Heart right ventricle (tissue), 16 donors: ENCODE data around the gene S100P. TPM values are rescaled to one million over a fixed set of nuclear protein-coding genes. Genes with fewer than 3 reads are reported as not detected.

Experiments used
- ATAC-seq, 8 donors: fragments of 200-7000 bp; cut with Tn5 transposase; one replicate each; pipeline ENCODE4 v1.9.1; 2020; ENCODE audit warnings: mild to moderate bottlenecking in 8 of 8, moderate library complexity in 8 of 8, moderate number of reproducible peaks in 1 of 8
- DNase-seq, 2 donors: peaks; one replicate each; pipeline ENCODE4 v3.0.0-alpha.2; 2020
- H3K27ac ChIP-seq, 10 donors: fragments of 200-600 bp; sonication (generic) in 2 of 10; one replicate each; pipeline versions ENCODE4 v1.5.0 to v1.8.0; 2020 to 2022; ENCODE audit warnings: mild to moderate bottlenecking in 3 of 10
- H3K27me3 ChIP-seq, 7 donors: fragments of 200-600 bp; one replicate each; pipeline ENCODE4 v1.8.0; 2021 to 2022; ENCODE audit warnings: mild to moderate bottlenecking in 2 of 7
- H3K36me3 ChIP-seq, 9 donors: fragments of 200-600 bp; sonication (generic) in 1 of 9; one replicate each; pipeline versions ENCODE4 v1.5.0 to v1.8.0; 2020 to 2022; ENCODE audit warnings: mild to moderate bottlenecking in 2 of 9
- H3K4me1 ChIP-seq, 9 donors: fragments of 200-600 bp; sonication (generic) in 1 of 9; one replicate each; pipeline versions ENCODE4 v1.5.0 to v1.8.0; 2020 to 2022; ENCODE audit warnings: mild to moderate bottlenecking in 4 of 9
- H3K4me3 ChIP-seq, 10 donors: fragments of 200-600 bp; sonication (generic) in 2 of 10; one replicate each; pipeline versions ENCODE4 v1.5.0 to v1.8.0; 2020 to 2022; ENCODE audit warnings: mild to moderate bottlenecking in 7 of 10, moderate library complexity in 2 of 10
- H3K9me3 ChIP-seq, 11 donors: fragments of 200-600 bp in 10 of 11; sonication (generic) in 2 of 11; one replicate each; pipeline versions ENCODE4 v1.5.0 to v1.8.0; 2013 to 2022; ENCODE audit warnings: mild to moderate bottlenecking in 2 of 11, control low read depth in 1 of 11, moderate library complexity in 1 of 11
- WGBS, 2 donors: extraction: QIAGEN DNeasy Blood & Tissue Kit; methylation state at CpG; one replicate each; pipeline ENCODE4 v1.1.7; 2013; ENCODE audit warnings: inconsistent platforms in 1 of 2; 5-methylcytosine and 5-hydroxymethylcytosine counted together
- intact Hi-C, 10 donors: fragments of 100-400 bp; cut with DNase I; formaldehyde crosslinking; loops; one replicate each; pipeline versions ENCODE4 v1.11.1 to v1.14.2; 2022
- polyA plus RNA-seq, 2 donors: library from polyadenylated mRNA; stranded (reverse); fragments of 200-250 nt; gene quantifications; one replicate each; pipeline ENCODE4 v1.2.3, GENCODE V29; 2013
- total RNA-seq, 10 donors: library from RNA; stranded (reverse); fragmentation: NEBNext Ultra II Directional in 3 of 10; extraction: Animal tissue kit (Norgen Biotek cat#: 25700) in 3 of 10; gene quantifications; one replicate each; pipeline versions ENCODE4 v1.2.1 to v1.2.4, GENCODE V29; 2021 to 2023
- TF ChIP-seq, protein P1 (sequence below), 9 donors: fragments of 200-600 bp; sonication (generic) in 2 of 9; IDR thresholded peaks; one replicate each; pipeline versions ENCODE4 v1.5.0 to v1.8.0; 2021 to 2022; ENCODE audit warnings: antibody characterized with exemption in 9 of 9, mild to moderate bottlenecking in 5 of 9, moderate library complexity in 1 of 9
- donor health status: Arrhythmogenic right ventricular cardiomyopathy.
- donor health status: ischemic (EF 13 %, LVEDD 7.1; RV severe dilation, severe dysfunction).
- donor health status: healthy with polysubstance abuse.
- donor health status: DM: no; HTN: yes; CAD: no.
- donor health status: DM: no; HTN: no; CAD: no.
- donor health status: ischemic (EF 25% LVEDD 6.9; RV normal size, moderate dysfunction).
- donor health status: ischemic (EF 25% LVEDD 5.7; RV mildly dilated, moderate dysfunction).
- donor health status: healthy.
- donor health status: DM: yes; HTN: yes; CAD: no.
- donor health status: Ischemic cardiomyopathy.
- donor health status: ischemic (EF 35%, LVEDD 5.7; RV mildly dilated, moderate dysfunction).
- donor health status: nonischemic (EF 11% LVEDD 7.7; RV severe dilation, severe dysfunction).
- donor health status: DM: yes; HTN: yes; CAD: no.
- donor health status: PGD.
- donor health status: ischemic (EF 29% LVEDD 5.4; RV normal size, mild dysfunction).
- donor health status: nonischemic (EF 23%, LVEDD 6.1; RV moderate dilation, normal function).

Gene S100P
- total and polyA plus RNA-seq, 12 donors: 0.22 to 8.2 (median 1.4) TPM; not detected in 4

DNA sequence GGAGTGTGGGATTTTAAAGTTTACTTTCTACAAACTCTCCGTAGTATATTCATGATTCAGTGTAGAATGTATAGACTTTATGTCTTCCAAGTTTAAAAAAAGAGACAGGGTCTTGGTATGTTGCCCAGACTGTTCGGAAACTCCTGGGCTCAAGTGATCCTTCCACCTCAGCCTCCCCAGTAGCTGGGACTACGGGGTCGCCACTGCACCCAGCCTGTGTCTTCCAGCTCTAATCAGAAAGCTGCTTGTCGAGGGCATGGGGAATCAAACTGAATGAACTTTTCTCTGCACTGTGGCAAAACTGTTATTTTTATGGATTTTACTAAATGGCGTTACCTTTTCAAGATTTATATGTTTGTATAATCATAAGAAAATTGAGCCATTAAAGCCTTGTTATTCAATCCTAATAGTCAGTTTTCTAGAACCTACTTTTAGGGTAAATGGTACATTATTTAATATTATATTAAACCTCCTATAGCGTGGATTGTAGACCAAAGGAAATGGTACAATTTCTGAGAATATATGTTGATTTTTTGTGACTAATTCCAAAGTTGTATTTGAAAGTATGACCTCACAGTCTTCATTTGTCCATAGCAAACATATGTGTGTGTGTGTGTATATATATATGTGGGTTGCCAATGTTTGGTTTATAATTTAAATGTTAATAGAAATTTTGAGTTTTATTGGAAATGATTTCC, 23.4 kb downstream of the S100P start:
- ATAC-seq (no peak), DNase-seq (no peak)
- TF ChIP-seq, protein P1, sequence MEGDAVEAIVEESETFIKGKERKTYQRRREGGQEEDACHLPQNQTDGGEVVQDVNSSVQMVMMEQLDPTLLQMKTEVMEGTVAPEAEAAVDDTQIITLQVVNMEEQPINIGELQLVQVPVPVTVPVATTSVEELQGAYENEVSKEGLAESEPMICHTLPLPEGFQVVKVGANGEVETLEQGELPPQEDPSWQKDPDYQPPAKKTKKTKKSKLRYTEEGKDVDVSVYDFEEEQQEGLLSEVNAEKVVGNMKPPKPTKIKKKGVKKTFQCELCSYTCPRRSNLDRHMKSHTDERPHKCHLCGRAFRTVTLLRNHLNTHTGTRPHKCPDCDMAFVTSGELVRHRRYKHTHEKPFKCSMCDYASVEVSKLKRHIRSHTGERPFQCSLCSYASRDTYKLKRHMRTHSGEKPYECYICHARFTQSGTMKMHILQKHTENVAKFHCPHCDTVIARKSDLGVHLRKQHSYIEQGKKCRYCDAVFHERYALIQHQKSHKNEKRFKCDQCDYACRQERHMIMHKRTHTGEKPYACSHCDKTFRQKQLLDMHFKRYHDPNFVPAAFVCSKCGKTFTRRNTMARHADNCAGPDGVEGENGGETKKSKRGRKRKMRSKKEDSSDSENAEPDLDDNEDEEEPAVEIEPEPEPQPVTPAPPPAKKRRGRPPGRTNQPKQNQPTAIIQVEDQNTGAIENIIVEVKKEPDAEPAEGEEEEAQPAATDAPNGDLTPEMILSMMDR (IDR thresholded peaks at IDR 0.05): no peak
- H3K27ac ChIP-seq: peak overlapping the region in 9 of 10 donors; percentile 87 to 98 (median 95)
- intact Hi-C loops: loop anchor here in 7 of 10 donors (2.0 to 10.0 kb wide), 8 partner anchors 64 to 355 kb away; partner anchors contain the start of genes KIAA0232 (in 4 of the 7), TADA2B (in 2 of the 7) and MRFAP1 (in 1 of the 7)
- peak overlapping the region; percentile 55 to 88 (median 76) for H3K4me3 ChIP-seq
- no peaks in the 10 kb centered on the region for H3K27me3 ChIP-seq
- peaks cover 0 to 40% (median 30%) of the 10 kb centered on the region in 9 donors for H3K4me1 ChIP-seq
- peaks cover 0 to 4% (median 0%) of the 10 kb centered on the region in 9 donors for H3K36me3 ChIP-seq
- no peaks in the 10 kb centered on the region for H3K9me3 ChIP-seq
- 29 to 30% methylated on average over 7 of the region's 7 CpGs for WGBS, 2 donors

- Histone ChIP-seq H3K27ac (peak overlapping the region in 1 of 10 donors; percentile 26), H3K36me3 (peaks cover 0 to 4% (median 0%) of the 10 kb centered on the region in 9 donors), H3K4me1 (peaks cover 0 to 40% (median 30%) of the 10 kb centered on the region in 9 donors), H3K4me3 (no peak overlapping the region), H3K9me3 (no peaks in the 10 kb centered on the region), H3K27me3 (no peaks in the 10 kb centered on the region)
- no peak for DNase-seq
- intact Hi-C loops: loop anchor here in 7 of 10 donors (1.0 to 10.0 kb wide), 7 partner anchors 63 to 353 kb away; partner anchors contain the start of genes KIAA0232 (in 4 of the 7) and TADA2B (in 2 of the 7)
- 75 to 77% methylated on average over 7 of the region's 7 CpGs for WGBS, 2 donors
- TF ChIP-seq, protein P1 (IDR thresholded peaks at IDR 0.05): no peak
- no peak for ATAC-seq
Measured at GRCh38 chr4:6718932-6719610, 25.4 kb downstream of the S100P start.

- no peak for ATAC-seq
- intact Hi-C loops: loop anchor here (1.0 to 10.0 kb wide), 13 partner anchors 58 to 355 kb away; partner anchors contain the start of genes KIAA0232 (in 4 of the 10) and TADA2B (in 2 of the 10)
- peak overlapping the region in 1 of 10 donors; percentile 26 for H3K27ac ChIP-seq
- H3K36me3 ChIP-seq: peaks cover 0 to 4% (median 0%) of the 10 kb centered on the region in 9 donors
- WGBS, 2 donors: 78 to 86% methylated on average over 8 of the region's 8 CpGs
- no peaks in the 10 kb centered on the region for H3K9me3 ChIP-seq
- TF ChIP-seq, protein P1 (IDR thresholded peaks at IDR 0.05): no peak
- no peak overlapping the region for H3K4me3 ChIP-seq
- H3K4me1 ChIP-seq: peaks cover 0 to 40% (median 30%) of the 10 kb centered on the region in 9 donors
- H3K27me3 ChIP-seq: no peaks in the 10 kb centered on the region
- DNase-seq: no peak
Measured at GRCh38 chr4:6719611-6720179, 26.0 kb downstream of the S100P start.

DNA sequence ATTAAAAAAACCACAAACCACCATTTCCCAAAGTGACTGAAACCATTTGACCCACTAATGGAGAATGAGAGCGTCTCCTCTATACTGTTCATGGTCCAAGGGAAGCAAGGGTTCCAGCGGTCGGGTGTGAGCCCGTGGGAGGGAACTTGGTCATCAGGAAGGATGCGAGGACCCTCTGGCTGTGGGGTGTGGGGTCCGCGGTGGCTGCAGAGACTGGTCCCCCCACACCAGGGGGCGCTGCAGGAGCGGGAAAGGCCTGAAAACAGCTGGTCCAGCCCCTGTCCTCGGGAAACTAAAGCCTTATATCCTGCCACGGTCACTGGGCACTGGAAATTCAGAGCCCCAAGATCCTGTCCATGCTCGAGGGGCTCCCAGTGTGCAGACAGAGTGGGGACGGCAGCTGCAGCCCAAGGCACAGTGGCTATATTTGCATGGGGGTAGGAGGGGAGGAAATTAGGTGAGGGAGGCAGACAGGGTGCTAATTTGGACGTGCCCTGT, 26.6 kb downstream of the S100P start:
- Histone ChIP-seq H3K4me3 (no peak overlapping the region), H3K4me1 (peaks cover 0 to 39% (median 29%) of the 10 kb centered on the region in 9 donors), H3K36me3 (peaks cover 0 to 4% (median 0%) of the 10 kb centered on the region in 9 donors), H3K9me3 (no peaks in the 10 kb centered on the region), H3K27ac (no peak overlapping the region), H3K27me3 (no peaks in the 10 kb centered on the region)
- DNase-seq: peak; percentile 89 to 91
- 6% methylated on average over 14 of the region's 14 CpGs for WGBS, 2 donors
- intact Hi-C loops: loop anchor here (1.0 to 10.0 kb wide), 8 partner anchors 57 to 355 kb away; no protein-coding TSS in a partner anchor
- ATAC-seq: peak; percentile 58 to 81 (median 71)
- TF ChIP-seq, protein P1 (IDR thresholded peaks at IDR 0.05): peak; percentile 86 to 99 (median 95)
